SU-DHL-6 (cell line): ENCODE results near the gene NENF.
"Not testable (repeated sequence)": the region's sequence is repeated elsewhere in the genome, so short reads cannot be mapped to it uniquely, and the experiment has no call there.

ENCODE experiments used
- H2AFZ ChIP-seq: fragments of 200-600 bp; sonication (generic); 2 replicates; pipeline ENCODE4 v1.6.1; 2014; ENCODE audit warnings: low read depth, mild to moderate bottlenecking, moderate library complexity, mixed read lengths, antibody characterized with exemption, low read length; ENCODE audit not compliant: severe bottlenecking
- H3F3A ChIP-seq: fragments of 200-600 bp; shearing (Covaris generic); 2 replicates; pipeline ENCODE4 v1.6.0; 2016; ENCODE audit warnings: antibody characterized with exemption, mild to moderate bottlenecking; ENCODE audit not compliant: insufficient read depth
- H3K27ac ChIP-seq: fragments of 200-600 bp; sonication (generic); 2 replicates; pipeline ENCODE4 v1.5.1; 2016; ENCODE audit warnings: low read depth, mild to moderate bottlenecking, low read length, moderate library complexity, mixed read lengths
- H3K27me3 ChIP-seq: fragments of 200-600 bp; sonication (generic), shearing (Covaris generic); 2 replicates; pipeline ENCODE4 v1.6.0; 2014; ENCODE audit warnings: mild to moderate bottlenecking, low read length
- H3K36me3 ChIP-seq: fragments of 200-600 bp; sonication (generic); 2 replicates; pipeline ENCODE4 v1.6.1; 2014; ENCODE audit warnings: mild to moderate bottlenecking, low read length, mixed read lengths
- H3K4me2 ChIP-seq: fragments of 300-600, 200-600 bp; shearing (Covaris generic), sonication (generic); 2 replicates; pipeline ENCODE4 v1.6.0; 2014; ENCODE audit warnings: low read length, low read depth, mild to moderate bottlenecking; ENCODE audit not compliant: poor library complexity, severe bottlenecking
- H3K4me3 ChIP-seq: fragments of 200-600 bp; sonication (generic); 2 replicates; pipeline ENCODE4 v1.5.1; 2014; ENCODE audit warnings: antibody characterized with exemption, low read length, mild to moderate bottlenecking, mixed read lengths; ENCODE audit not compliant: insufficient read depth, poor library complexity, severe bottlenecking
- H3K79me2 ChIP-seq: fragments of 200-600 bp; sonication (generic); 2 replicates; pipeline ENCODE4 v1.6.1; 2014; ENCODE audit warnings: mild to moderate bottlenecking, low read length, moderate library complexity; ENCODE audit not compliant: insufficient read depth
- H3K9ac ChIP-seq: fragments of 200-600 bp; sonication (generic); 2 replicates; pipeline ENCODE4 v1.7.0; 2014; ENCODE audit warnings: mild to moderate bottlenecking, low read length
- H3K9me2 ChIP-seq: fragments of 200-600 bp; sonication (generic); replicated peaks from 2 replicates; pipeline ENCODE4 v1.6.1; 2014; ENCODE audit warnings: low read length; ENCODE audit not compliant: insufficient read depth
- H3K9me3 ChIP-seq: fragments of 200-600 bp; sonication (generic); 2 replicates; pipeline ENCODE4 v1.6.1; 2014; ENCODE audit warnings: low read length, mixed read lengths; ENCODE audit not compliant: insufficient read depth
- H4K20me1 ChIP-seq: fragments of 200-600 bp; sonication (generic); 2 replicates; pipeline ENCODE4 v1.6.1; 2014; ENCODE audit warnings: low read depth, mild to moderate bottlenecking, antibody characterized with exemption, low read length, moderate library complexity, mixed read lengths
- CTCF ChIP-seq: fragments of 200-600 bp; sonication (generic); IDR thresholded peaks from one replicate; pipeline ENCODE4 v1.5.1; 2017; ENCODE audit warnings: antibody characterized with exemption, mild to moderate bottlenecking, low read length, moderate library complexity; ENCODE audit not compliant: insufficient read depth, poor library complexity, severe bottlenecking
- EZH2phosphoT487 ChIP-seq: fragments of 200-600 bp; sonication (generic), shearing (Covaris generic); conservative IDR thresholded peaks from 2 replicates; pipeline ENCODE4 v1.6.1; 2018; ENCODE audit warnings: mild to moderate bottlenecking, antibody characterized with exemption, low read length, moderate library complexity, mixed read lengths

The NENF gene

DNA sequence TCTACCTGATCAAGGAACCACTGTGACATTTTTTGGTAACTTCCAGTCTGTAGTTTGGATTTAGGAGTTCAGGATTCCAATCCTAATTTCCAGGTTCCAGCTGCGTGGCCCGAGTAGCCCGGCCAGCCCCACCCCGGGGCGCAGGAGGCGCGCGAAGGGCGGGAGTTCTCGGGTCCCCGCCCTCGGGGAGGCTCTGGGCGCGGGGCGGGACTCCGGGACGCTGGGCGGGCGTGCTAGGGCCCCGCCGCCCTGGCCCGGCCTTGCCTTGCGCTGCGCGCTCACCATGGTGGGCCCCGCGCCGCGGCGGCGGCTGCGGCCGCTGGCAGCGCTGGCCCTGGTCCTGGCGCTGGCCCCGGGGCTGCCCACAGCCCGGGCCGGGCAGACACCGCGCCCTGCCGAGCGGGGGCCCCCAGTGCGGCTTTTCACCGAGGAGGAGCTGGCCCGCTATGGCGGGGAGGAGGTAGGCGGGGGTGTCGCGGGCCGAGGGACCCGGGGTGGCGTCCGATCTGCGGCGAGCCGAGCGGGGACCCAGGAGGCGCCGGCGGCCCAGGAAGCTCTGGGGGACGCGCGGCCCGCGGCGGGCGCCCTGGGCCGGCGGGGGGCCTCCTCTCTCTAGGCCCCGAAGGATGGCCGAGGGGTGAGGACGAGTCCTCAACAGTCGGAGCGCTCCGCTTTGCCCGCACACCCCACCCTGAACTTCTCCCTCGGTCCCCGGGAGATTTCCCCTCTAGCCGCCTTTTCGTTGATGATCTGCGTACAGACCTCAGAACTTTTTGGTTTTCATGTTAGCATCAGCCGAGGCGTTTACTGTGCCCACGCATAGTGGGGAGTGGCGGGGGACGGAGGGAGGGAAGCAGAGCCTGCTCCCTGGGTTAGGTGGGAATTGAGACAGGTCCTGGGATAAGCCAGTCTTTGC, at the start of gene NENF:
Gene NENF, plus strand, starts transcription at position 260 of the 916 bp plus-strand sequence. Its CDS starts 24 bp downstream, at position 284.
- Histone ChIP-seq H4K20me1 (no peaks in the 10 kb centered on the region), H3K79me2 (no peaks in the 10 kb centered on the region), H3K27me3 (no peaks in the 10 kb centered on the region), H3K9ac (peak within 1 kb of the TSS; percentile 70), H3K9me3 (no peaks in the 10 kb centered on the region), H3F3A (no peaks in the 10 kb centered on the region), H3K27ac (no peak within 1 kb of the TSS; the same call in 1 of the 2 replicates), H3K9me2 (no peaks in the 10 kb centered on the region), H3K4me2 (peak within 1 kb of the TSS; percentile 79), H2AFZ (peak within 1 kb of the TSS; percentile 93), H3K36me3 (no peaks in the 10 kb centered on the region), H3K4me3 (peak within 1 kb of the TSS; percentile 73)
- TF ChIP-seq EZH2phosphoT487 (no peak), CTCF (no peak)

DNA sequence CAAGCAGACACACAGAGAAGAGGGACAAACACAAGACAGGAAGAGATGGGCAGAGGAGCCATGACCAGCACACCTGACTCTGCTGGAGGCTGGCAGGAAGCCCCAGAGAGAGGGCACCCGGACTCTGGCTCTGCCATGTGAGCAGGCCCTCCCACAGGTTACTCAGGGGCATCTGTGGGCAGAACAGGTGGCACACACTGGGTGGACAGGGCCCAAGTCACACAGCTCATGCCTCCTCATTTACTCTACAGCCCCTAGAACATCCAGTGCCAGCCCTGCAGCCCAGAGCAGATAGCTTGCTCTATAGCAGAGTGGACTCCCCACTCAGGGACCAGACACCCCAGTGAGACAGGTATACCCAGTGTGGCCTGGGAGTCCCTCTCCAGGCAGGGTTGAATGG, 46.7 kb upstream of the NENF start:
- Histone ChIP-seq H3K79me2 (peaks cover 16% of the 10 kb centered on the region), H3K27ac (no peak overlapping the region), H3F3A (no peaks in the 10 kb centered on the region), H3K36me3 (peaks cover 5% of the 10 kb centered on the region; the same call in 1 of the 2 replicates), H3K27me3 (no peaks in the 10 kb centered on the region), H3K4me3 (no peak overlapping the region), H3K9me3 (no peaks in the 10 kb centered on the region), H3K9ac (no peak overlapping the region), H2AFZ (no peak overlapping the region), H3K9me2 (no peaks in the 10 kb centered on the region), H3K4me2 (no peak overlapping the region), H4K20me1 (no peaks in the 10 kb centered on the region)
- TF ChIP-seq CTCF (no peak), EZH2phosphoT487 (no peak)

GRCh38 chr1:212388985-212389716, 43.6 kb upstream of the NENF start:
- Histone ChIP-seq H3F3A (no peaks in the 10 kb centered on the region), H3K27me3 (no peaks in the 10 kb centered on the region), H2AFZ (no peak overlapping the region), H3K4me3 (no peak overlapping the region), H3K9ac (no peak overlapping the region), H3K36me3 (peaks cover 5% of the 10 kb centered on the region; the same call in 1 of the 2 replicates), H3K79me2 (peaks cover 16% of the 10 kb centered on the region), H3K9me2 (no peaks in the 10 kb centered on the region), H3K9me3 (no peaks in the 10 kb centered on the region), H3K27ac (no peak overlapping the region), H3K4me2 (no peak overlapping the region), H4K20me1 (no peaks in the 10 kb centered on the region)
- TF ChIP-seq CTCF (no peak), EZH2phosphoT487 (no peak)

- Histone ChIP-seq H3K9me3 (peaks cover 12% of the 10 kb centered on the region; the same call in 1 of the 2 replicates), H3K36me3 (peaks cover 19% of the 10 kb centered on the region)
- not testable (repeated sequence) for H3K27ac ChIP-seq, H3K79me2 ChIP-seq, H4K20me1 ChIP-seq, H3K4me3 ChIP-seq, H3F3A ChIP-seq, H2AFZ ChIP-seq, H3K9ac ChIP-seq, H3K9me2 ChIP-seq, H3K4me2 ChIP-seq, H3K27me3 ChIP-seq
These were observed 36.9 kb upstream of the NENF start for GRCh38 chr1:212395678-212396437.
